Activated CD4-positive, alpha-beta T cell treated with anti-CD3 and anti-CD28 coated beads, Interleukin-2, amount 50 U/mL, for 1 hour (primary cell): ENCODE data around the gene MBD1.
"Not testable (repeated sequence)": the region's sequence is repeated elsewhere in the genome, so short reads cannot be mapped to it uniquely, and the experiment has no call there.

ENCODE experiments used
- DNase-seq: peaks from one replicate; pipeline ENCODE4 v3.0.0-alpha.2; 2020

The MBD1 gene

DNA sequence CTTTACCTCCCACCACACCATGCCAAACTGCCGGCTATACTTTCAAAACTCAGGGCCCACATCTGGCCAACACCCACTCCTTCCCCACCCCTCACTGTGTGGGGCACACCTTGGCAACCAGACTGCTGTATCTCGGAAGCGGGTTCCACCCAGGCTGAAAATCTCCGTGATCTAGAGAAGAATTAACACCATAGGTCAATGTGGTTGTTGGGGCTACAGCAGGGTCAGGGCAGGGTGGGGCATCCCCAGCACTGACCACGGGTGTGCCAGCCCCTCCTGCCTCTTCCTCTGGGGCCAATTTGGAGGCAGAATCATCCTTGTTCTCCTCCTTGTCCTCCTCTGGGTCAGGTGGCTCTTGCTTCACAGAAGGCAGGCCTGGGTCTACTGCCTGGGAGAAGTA is 8.8 kb downstream of the MBD1 start:
- no peak for DNase-seq

DNA sequence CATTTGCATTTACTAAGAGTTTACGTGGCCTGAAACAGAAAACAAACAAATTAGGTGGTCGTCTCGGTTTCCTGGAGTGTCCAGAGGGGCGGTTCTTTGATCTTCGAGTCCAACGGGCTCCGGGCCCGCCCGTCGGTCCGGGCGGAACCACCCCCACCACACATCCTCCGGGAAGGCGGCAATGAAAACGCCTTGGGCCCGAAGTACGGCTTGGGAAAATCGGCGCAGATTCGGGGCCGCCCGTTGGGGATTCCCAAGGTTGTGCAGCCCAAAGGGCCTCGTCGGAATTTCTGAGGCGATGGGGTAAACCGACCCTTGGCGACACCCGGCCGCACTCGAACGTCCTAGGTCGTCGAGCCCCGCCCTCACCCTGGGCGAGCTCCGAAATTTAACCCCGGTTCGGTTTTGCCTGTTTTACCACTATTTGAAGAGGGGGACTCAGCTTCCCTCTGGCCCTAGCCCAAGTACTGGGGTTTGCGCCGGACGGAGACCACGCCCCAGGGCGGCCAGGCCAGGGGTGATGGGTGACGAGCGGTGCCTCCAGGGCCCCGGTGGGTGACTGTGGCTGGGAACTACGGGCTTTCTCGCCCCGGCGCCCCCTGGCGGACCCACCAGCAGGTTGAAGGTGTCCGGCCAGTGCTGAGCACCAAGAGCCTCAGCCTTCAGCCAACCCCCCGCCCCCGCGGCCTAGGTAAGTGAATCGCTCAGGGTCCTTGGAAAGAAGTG is 13.1 kb downstream of the MBD1 start:
- peak; percentile 74 for DNase-seq

DNA sequence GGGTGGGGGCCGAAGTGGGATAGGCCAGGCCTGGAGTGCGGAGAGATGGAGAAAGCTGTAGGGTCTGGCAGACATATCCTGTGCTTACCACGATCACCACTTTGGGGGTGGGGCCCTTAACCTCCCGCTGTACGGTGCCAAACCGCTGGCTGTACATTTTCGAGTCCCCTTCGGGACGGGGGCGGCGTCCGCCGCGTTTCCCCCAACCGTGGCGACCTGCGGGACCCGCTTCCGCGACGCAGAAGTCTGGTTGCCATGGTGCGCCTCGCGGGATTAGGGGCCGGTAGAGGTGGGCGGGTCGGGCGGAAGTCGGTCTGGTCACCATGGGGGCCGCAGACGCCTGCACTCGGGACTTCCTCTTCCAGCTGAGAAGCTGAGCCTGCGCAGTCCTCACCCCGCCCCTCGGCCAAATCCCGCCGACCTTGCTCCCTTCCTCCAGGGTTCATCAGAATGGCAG is 15.0 kb downstream of the MBD1 start, which contains the start of gene CFAP53:
Gene CFAP53, minus strand, starts transcription at position 248 of the 457 bp plus-strand sequence. Its CDS starts 91 bp downstream, at position 157.
- DNase-seq = peak; percentile 70

DNA sequence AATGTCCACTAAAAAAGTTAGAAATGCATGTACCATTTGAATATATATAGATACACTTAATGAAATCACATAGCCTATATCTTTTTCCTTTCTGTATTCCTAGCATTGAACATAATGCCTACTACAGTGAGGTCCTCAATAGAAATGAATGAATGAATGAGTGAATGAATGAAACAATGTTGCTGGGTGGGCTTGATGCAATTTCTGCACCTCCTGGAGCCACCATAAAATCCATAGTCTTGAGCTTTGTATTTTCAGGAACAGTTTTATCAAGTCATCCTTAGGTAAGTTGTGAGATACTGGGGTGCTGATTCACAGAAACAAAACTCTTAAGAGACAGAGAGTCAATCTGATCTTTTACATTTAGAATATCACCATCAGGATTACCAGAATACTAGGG is 18.3 kb downstream of the MBD1 start:
- no peak for DNase-seq

DNA sequence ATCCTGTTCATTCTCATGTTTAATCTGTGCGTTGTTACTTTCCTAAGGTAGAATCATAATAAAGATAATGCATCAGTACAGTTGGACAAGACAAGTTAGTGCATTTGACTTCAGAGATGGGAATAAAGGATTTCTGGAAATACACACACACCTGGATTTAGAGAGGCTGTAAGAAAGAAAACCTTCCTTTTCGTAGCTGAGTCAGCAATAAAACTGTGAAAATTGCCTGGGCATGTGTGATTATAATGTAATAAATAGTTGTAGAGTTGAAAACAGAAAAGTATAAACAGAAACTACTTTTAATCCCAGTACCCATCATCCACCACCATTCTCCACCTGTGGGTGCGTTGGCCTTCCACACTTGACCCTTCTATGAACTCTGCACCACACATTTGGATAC is 30.4 kb downstream of the MBD1 start:
- DNase-seq = no peak

DNA sequence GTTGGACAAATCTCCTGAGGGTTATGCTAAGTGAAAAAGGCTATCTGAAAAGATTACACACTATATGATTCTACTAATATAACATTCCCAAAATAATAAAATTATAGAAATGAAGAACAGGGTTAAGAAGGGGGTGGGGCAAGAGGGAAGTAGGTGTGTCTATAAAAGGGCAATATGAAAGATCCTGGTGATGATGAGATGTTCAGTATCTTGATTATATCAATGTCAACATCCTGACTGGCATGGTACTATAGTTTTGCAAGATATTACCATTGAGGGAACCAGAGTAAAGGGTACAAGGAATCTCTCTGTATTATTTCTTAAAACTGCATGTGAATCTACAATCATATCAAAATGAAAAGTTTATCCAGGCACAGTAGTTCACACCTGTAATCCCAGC is 31.7 kb downstream of the MBD1 start:
- no peak for DNase-seq

DNA sequence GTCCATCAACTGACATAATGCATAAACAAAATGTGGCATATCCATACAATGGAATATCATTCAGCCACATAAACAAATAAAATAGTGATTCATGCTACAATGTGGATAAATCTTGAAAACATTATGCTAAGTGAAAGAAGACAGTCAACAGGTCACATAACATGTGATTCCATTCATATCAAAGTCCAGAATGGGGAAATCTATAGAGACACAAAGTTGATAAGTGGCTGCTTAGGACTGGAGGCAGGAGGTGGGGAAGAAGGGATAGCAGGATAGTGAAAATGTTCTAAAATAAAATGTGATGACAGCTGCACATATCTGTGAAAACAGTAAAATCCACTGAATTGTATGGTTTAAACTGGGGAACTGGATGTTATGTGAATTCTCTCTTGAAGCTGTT is 33.8 kb downstream of the MBD1 start:
- no peak for DNase-seq

DNA sequence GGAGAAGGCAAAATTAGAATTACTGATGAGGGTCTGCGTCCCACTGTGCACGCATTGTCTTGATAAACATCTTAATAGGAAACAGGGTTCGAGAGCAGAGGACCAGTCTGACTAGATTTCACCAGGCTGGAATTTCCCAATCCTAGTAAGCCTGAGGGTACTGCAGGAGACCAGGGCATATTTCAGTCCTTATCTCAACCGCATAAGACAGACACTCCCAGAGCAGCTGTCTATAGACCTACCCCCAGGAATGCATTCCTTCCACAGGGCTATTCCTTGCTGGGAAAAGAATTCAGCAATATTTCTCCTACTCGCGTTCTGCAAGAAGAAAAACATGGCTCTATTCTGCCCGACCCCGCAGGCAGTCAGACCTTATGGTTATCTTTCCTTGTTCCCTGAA is 39.6 kb downstream of the MBD1 start:
- DNase-seq = not testable (repeated sequence)

DNA sequence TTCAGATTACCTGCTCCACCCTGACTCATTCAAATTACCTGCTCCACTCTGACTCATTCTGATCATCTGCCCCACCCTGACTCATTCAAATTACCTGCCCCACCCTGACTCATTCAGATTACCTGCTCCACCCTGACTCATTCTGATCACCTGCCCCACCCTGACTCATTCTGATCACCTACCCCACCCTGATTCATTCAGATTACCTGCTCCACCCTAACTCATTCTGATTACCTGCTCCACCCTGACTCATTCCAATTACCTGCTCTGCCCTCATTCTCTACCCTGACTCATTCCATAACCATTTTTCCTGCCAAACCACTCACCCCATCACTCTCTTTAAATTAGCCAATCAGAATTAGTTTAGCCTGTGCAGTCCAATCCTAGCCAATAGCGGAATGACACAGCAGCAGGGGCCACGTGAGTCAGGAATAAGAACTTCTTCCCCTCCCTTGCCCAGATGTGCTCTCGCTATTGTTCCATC is 41.2 kb downstream of the MBD1 start:
- DNase-seq = no peak

DNA sequence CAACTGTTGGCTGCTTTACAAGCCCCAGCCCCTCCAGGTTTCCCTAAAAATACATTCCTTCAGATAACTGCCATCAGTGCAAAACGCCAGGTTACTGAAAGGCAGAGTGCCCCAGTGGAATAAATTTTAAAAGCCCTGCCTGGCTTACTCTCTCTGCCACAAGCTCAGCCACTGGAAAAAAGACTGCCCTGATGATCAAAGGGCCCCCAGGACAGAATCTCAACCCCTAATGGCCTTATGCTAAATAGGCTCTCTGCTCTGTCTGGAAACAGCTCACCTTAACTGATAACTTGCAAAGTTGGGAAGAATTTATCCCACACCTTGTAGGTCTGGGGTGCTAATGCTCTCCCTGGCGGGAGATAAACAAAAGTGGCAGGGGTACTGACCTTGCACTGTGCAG is 48.9 kb downstream of the MBD1 start:
- DNase-seq = no peak

DNA sequence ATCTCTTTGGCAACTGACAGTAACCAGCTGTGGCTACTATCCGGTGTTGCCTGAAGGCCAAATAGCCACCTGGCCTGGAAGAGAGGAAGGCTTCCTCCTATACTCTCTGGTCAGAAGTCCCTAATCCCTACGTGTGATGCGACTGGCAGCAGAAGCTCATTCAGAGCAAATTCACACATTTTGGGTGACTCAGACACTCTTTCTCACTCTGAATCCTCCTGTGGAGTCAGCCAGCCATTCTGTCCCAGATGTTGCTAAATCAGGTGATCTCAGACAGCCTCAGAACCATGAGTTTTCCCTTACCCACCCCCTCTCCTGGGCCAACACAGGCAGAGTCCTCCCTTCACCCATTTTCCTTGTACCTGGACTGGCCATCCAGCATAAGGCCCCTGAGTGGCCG is 49.7 kb downstream of the MBD1 start:
- DNase-seq = no peak

DNA sequence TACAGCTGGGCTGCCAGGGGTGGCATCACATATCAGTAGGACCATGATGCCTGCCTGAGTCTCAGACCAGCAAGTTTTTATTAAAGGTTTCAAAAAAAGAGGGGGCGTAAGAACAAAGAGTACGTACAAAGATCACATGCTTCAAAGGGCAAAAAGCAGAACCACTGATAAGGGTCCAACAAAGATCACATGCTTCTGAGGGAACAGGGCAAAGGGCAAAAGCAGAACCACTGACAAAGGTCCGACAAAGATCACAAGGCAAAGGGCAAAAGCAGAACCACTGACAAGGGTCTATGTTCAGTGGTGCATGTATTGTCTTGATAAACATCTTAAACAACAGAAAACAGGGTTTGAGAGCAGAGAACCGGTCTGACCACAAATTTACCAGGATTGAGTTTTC is 61.1 kb downstream of the MBD1 start:
- DNase-seq = not testable (repeated sequence)
